Activated B cell treated with CpG ODN at 0.5 μM for 24 hours (primary cell): ENCODE data around the gene TGM5. TPM values are rescaled to one million over a fixed set of nuclear protein-coding genes. Genes with fewer than 3 reads are reported as not detected.

Source experiments
- ATAC-seq: fragments of 200-7000 bp; cut with Tn5 transposase; one replicate; pipeline ENCODE4 v1.10.0; 2021; ENCODE audit warnings: low read depth, mild to moderate bottlenecking, moderate library complexity
- CTCF ChIA-PET: fragments of 350-600 bp; sonication (Branson Sonifier 250); formaldehyde crosslinking; loops from one replicate; lab custom pipeline; 2021; ENCODE audit warnings: antibody characterized with exemption; lab: Charles Lee
- POLR2A ChIA-PET: fragments of 350-600 bp; sonication (Branson Sonifier 250); formaldehyde crosslinking; loops from one replicate; lab custom pipeline; 2021; ENCODE audit warnings: antibody characterized with exemption; lab: Charles Lee
- DNase-seq: peaks from one replicate; pipeline ENCODE4 v3.0.0; 2022
- H3K27ac Mint-ChIP-seq: one replicate; pipeline ENCODE4 v1.8.0; 2020; ENCODE audit warnings: mixed read lengths
- H3K27me3 Mint-ChIP-seq: one replicate; pipeline ENCODE4 v1.8.0; 2021; ENCODE audit warnings: mixed read lengths
- H3K36me3 Mint-ChIP-seq: one replicate; pipeline ENCODE4 v1.8.0; 2021; ENCODE audit warnings: low read depth, mixed read lengths
- H3K4me1 Mint-ChIP-seq: one replicate; pipeline ENCODE4 v1.8.0; 2021; ENCODE audit warnings: mixed read lengths
- H3K4me3 Mint-ChIP-seq: one replicate; pipeline ENCODE4 v1.8.0; 2020; ENCODE audit warnings: mild to moderate bottlenecking, mixed read lengths
- H3K9me3 Mint-ChIP-seq: one replicate; pipeline ENCODE4 v1.8.0; 2020; ENCODE audit warnings: mixed read lengths
- intact Hi-C: fragments of 100-400 bp; cut with micrococcal nuclease; formaldehyde crosslinking; loops from one replicate; pipeline ENCODE4 v1.15.1; 2024
- total RNA-seq: library from RNA; stranded (reverse); gene quantifications from 2 replicates; pipeline ENCODE4 v1.2.3, GENCODE V29; 2022
- TF ChIP-seq, protein P1 (sequence below): fragments of 200-600 bp; IDR thresholded peaks from one replicate; pipeline ENCODE4 v1.8.0; 2022; ENCODE audit warnings: antibody characterized with exemption, mild to moderate bottlenecking

TGM5 gene
- total RNA-seq, 1 donor from 2014 or later, result 0.11 TPM

DNA sequence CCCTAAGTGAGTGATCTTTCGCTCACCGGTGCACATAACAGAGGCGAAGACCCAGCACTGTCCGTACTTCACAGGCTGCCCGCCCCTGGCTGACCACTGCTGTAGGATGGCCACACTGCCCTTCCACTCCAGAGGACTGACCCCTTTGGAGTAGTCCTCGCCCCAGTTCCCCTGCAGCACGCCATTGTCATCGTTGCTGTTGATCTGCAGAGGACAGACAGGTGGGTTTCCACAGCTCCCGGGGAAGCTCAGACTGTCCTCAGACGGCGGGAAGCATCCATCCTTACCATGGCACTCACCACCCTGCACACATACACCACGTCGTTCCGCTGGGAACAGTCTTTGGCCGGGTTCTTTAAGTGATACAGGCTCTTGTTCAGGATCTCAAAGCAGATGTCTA is 20.5 kb upstream of the TGM5 start:
- Mint-ChIP-seq H3K4me3 (no peak overlapping the region), H3K4me1 (peaks cover 14% of the 10 kb centered on the region), H3K9me3 (no peaks in the 10 kb centered on the region), H3K27me3 (peaks cover 3% of the 10 kb centered on the region), H3K36me3 (no peaks in the 10 kb centered on the region), H3K27ac (no peak overlapping the region)
- ChIA-PET CTCF (interaction anchor here (1.1 to 7.8 kb wide), 5 partner anchors 12 to 101 kb away, joined by 3 to 290 read pairs (median 15); no protein-coding TSS in a partner anchor), POLR2A (no interaction called here)
- DNase-seq, result no peak
- no peak for ATAC-seq
- TF ChIP-seq, protein P1, sequence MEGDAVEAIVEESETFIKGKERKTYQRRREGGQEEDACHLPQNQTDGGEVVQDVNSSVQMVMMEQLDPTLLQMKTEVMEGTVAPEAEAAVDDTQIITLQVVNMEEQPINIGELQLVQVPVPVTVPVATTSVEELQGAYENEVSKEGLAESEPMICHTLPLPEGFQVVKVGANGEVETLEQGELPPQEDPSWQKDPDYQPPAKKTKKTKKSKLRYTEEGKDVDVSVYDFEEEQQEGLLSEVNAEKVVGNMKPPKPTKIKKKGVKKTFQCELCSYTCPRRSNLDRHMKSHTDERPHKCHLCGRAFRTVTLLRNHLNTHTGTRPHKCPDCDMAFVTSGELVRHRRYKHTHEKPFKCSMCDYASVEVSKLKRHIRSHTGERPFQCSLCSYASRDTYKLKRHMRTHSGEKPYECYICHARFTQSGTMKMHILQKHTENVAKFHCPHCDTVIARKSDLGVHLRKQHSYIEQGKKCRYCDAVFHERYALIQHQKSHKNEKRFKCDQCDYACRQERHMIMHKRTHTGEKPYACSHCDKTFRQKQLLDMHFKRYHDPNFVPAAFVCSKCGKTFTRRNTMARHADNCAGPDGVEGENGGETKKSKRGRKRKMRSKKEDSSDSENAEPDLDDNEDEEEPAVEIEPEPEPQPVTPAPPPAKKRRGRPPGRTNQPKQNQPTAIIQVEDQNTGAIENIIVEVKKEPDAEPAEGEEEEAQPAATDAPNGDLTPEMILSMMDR, result no peak
- intact Hi-C loops, result no loop called here

- ATAC-seq (no peak), DNase-seq (no peak)
- ChIA-PET POLR2A (interaction anchor here (0.6 to 1.0 kb wide), 3 partner anchors 61 to 141 kb away, joined by 3 to 8 read pairs (median 7); no protein-coding TSS in a partner anchor), CTCF (interaction anchor here (0.6 to 7.8 kb wide), 19 partner anchors 9 to 582 kb away, joined by 3 to 290 read pairs (median 4); no protein-coding TSS in a partner anchor)
- intact Hi-C loops, result no loop called here
- TF ChIP-seq, protein P1, result no peak
- peaks cover 14% of the 10 kb centered on the region for H3K4me1 Mint-ChIP-seq
- no peaks in the 10 kb centered on the region for H3K36me3 Mint-ChIP-seq
- H3K27me3 Mint-ChIP-seq, result peaks cover 3% of the 10 kb centered on the region
- H3K27ac Mint-ChIP-seq, result no peak overlapping the region
- no peak overlapping the region for H3K4me3 Mint-ChIP-seq
- no peaks in the 10 kb centered on the region for H3K9me3 Mint-ChIP-seq
These were observed 19.3 kb upstream of the TGM5 start for GRCh38 chr15:43286074-43286473.

DNA sequence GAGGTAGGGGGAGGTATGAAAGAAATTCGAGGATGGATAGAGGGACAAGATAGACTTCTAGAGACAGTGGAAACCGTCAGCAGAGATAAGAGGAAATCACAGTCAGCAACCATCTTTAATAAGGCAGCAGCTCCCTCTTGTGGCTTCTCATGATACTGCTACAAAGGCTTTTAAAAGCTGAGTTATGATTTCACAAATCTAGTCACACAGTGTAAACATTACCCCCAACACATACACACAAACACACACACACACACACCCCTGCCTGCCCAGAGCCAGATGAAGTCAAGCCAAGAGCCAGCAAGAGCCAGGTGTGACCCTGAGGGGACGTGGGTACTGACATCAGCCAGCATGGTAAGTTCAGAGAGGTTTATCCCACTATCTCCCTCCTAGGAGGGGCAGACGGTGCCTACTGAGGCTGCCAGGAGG is 18.9 kb upstream of the TGM5 start:
- Mint-ChIP-seq H3K4me3 (no peak overlapping the region), H3K27me3 (peaks cover 2% of the 10 kb centered on the region), H3K27ac (no peak overlapping the region), H3K36me3 (no peaks in the 10 kb centered on the region), H3K9me3 (no peaks in the 10 kb centered on the region), H3K4me1 (peaks cover 14% of the 10 kb centered on the region)
- CTCF ChIA-PET, result interaction anchor here (0.6 to 7.8 kb wide), 21 partner anchors 9 to 582 kb away, joined by 3 to 290 read pairs (median 4); no protein-coding TSS in a partner anchor
- intact Hi-C loops, result loop anchor here (1.0 kb wide), 3 partner anchors 60 to 581 kb away; no protein-coding TSS in a partner anchor
- peak; percentile 75 for ATAC-seq
- TF ChIP-seq, protein P1, result peak; percentile 56
- POLR2A ChIA-PET, result interaction anchor here (0.6 to 1.0 kb wide), 3 partner anchors 60 to 142 kb away, joined by 3 to 8 read pairs (median 7); no protein-coding TSS in a partner anchor
- no peak for DNase-seq

DNA sequence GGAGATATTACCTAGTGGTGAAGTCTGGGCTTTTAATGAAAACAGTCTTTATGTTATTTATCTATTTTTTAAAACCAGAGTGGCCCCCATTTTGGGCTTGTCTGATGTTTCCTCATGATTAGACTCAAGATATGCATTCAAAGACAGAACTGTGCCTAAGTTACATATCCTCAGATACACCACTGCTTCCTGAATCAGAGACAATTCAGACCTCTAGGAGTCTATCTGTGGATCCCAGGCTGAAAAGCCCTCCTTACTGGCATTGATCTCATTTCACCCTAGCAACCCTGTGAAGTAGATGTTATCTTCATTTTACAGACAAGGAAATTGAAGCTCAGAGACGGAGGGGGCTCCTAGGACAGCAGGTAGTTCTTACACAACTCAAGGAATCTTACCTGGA is 16.8 kb upstream of the TGM5 start:
- TF ChIP-seq, protein P1, result no peak
- no peak overlapping the region for H3K27ac Mint-ChIP-seq
- ATAC-seq (no peak), DNase-seq (no peak)
- no peaks in the 10 kb centered on the region for H3K36me3 Mint-ChIP-seq
- POLR2A ChIA-PET, result no interaction called here
- no peak overlapping the region for H3K4me3 Mint-ChIP-seq
- H3K27me3 Mint-ChIP-seq, result no peaks in the 10 kb centered on the region
- intact Hi-C loops, result no loop called here
- no peaks in the 10 kb centered on the region for H3K9me3 Mint-ChIP-seq
- peaks cover 14% of the 10 kb centered on the region for H3K4me1 Mint-ChIP-seq
- CTCF ChIA-PET, result interaction anchor here (7.8 kb wide), 1 partner anchor 59 kb away, joined by 290 read pairs; no protein-coding TSS in a partner anchor

GRCh38 chr15:43281926-43282602 is 15.3 kb upstream of the TGM5 start:
- H3K27me3 Mint-ChIP-seq, result no peaks in the 10 kb centered on the region
- TF ChIP-seq, protein P1, result no peak
- DNase-seq, result no peak
- no peak for ATAC-seq
- ChIA-PET CTCF (interaction anchor here (7.8 kb wide), 1 partner anchor 58 kb away, joined by 290 read pairs; no protein-coding TSS in a partner anchor), POLR2A (no interaction called here)
- H3K4me1 Mint-ChIP-seq, result peaks cover 15% of the 10 kb centered on the region
- no peaks in the 10 kb centered on the region for H3K36me3 Mint-ChIP-seq
- intact Hi-C loops, result no loop called here
- no peaks in the 10 kb centered on the region for H3K9me3 Mint-ChIP-seq
- no peak overlapping the region for H3K4me3 Mint-ChIP-seq
- H3K27ac Mint-ChIP-seq, result no peak overlapping the region
